ENCODE data around the gene KIF5A.
"Not testable (repeated sequence)": the region's sequence is repeated elsewhere in the genome, so short reads cannot be mapped to it uniquely, and the experiment has no call there.

DNA sequence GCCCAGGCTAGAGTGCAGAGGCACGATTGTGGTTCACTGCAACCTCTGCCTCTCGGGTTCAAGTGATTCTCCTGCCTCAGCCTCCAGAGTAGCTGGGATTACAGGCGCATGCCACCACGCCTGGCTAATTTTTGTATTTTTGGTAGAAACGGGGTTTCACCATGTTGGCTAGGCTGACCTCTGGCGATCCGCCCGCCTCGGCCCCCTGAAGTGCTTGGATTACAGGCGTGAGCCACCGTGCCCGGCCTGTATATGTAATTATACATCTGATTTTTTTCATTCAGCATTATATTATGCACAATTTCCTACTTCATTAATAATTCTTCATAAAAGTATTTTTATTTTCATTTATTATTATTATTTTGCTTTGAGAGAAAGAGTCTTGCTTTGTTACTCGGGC is 20.6 kb downstream of the KIF5A start:
- TF ChIP-seq CTCF, POLR2A (IDR thresholded peaks at IDR 0.05): not testable (repeated sequence)

Measured in right lobe of liver (tissue), 4 donors.